Lower leg skin (tissue), 3 donors: Measurements from ENCODE around the gene INPP4A.

ENCODE experiments used
- CTCF ChIP-seq, 3 donors: fragments of 450-650 bp; IDR thresholded peaks; one replicate each; pipeline ENCODE4 v1.5.1; 2016; ENCODE audit warnings: antibody characterized with exemption in 3 of 3, mild to moderate bottlenecking in 3 of 3, moderate library complexity in 2 of 3
- POLR2A ChIP-seq, 2 donors: fragments of 450-650 bp; IDR thresholded peaks; one replicate each; pipeline ENCODE4 v1.6.1; 2016 to 2017; ENCODE audit warnings: antibody characterized with exemption in 2 of 2, mild to moderate bottlenecking in 1 of 2, moderate library complexity in 1 of 2

- TF ChIP-seq CTCF (IDR thresholded peaks at IDR 0.05): no peak
- TF ChIP-seq POLR2A (IDR thresholded peaks at IDR 0.05): no peak
Measured at GRCh38 chr2:98579926-98580325, 135.3 kb downstream of the INPP4A start.
